ENCODE measurements around the gene VLDLR. TPM values are rescaled to one million over a fixed set of nuclear protein-coding genes. Genes with fewer than 3 reads are reported as not detected.

The VLDLR gene
- total and polyA plus RNA-seq, 2 of the 13 experiments (the other 11 are each of a cell fraction or from before 2014, with no cell fraction given) = 3.4 to 10.5 TPM

DNA sequence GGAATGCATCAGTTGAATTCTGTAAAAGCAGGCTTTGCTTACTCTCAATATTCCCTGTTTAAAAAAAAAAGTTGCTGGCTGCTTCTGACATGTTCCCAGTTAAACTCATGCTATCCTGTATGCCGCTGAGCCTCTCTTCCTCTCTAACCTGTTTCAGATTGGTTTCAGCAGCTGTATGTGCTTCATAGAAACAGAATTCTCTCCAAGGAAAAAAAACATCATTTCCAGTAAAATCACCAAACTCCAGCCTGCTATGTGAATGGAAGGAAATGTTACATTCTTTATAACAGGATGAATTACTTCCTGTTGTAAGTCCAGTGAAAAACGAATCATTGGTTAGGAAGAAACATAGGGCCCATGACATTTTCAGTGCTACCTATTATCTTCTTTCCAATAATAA is 70.0 kb downstream of the VLDLR start:
- DNase-seq (ENCODE audit: low spot score) = no peak
- H3K36me3 ChIP-seq (replicated peaks in 1 of 2; ENCODE audit: control insufficient read depth in 1 of 2, insufficient read depth in 2 of 2, low read length in 2 of 2) = no peaks in the 10 kb centered on the region
- H3K27me3 ChIP-seq (ENCODE audit: control insufficient read depth in 1 of 2, insufficient read depth in 2 of 2, low read length in 2 of 2) = no peaks in the 10 kb centered on the region
- H3K9ac ChIP-seq (ENCODE audit: insufficient read depth, low read depth, low read length) = no peak overlapping the region
- ChIA-PET CTCF (ENCODE audit: low intra/inter-chr PET ratio, low total read pairs) (no interaction called here), POLR2A (no interaction called here)
- H3K4me1 ChIP-seq (ENCODE audit: insufficient read depth, low read length) = no peaks in the 10 kb centered on the region
- no peak overlapping the region for H3K4me3 ChIP-seq (replicated peaks in 1 of 3; ENCODE audit: insufficient read depth in 1 of 3, low read depth in 2 of 3, low read length in 3 of 3)
- no peaks in the 10 kb centered on the region for H3K79me2 ChIP-seq (ENCODE audit: insufficient read depth, low read length)
- no peak overlapping the region for H3K27ac ChIP-seq (ENCODE audit: extremely low read length, insufficient read depth, low read length)
- no peak for FAIRE-seq
- H3K4me2 ChIP-seq (ENCODE audit: low read depth, low read length) = no peak overlapping the region
- no peaks in the 10 kb centered on the region for H4K20me1 ChIP-seq (ENCODE audit: insufficient read depth, low read length)
- no peak for TF ChIP-seq CREB1 (IDR thresholded peaks at IDR 0.05)
- TF ChIP-seq CREB1 (CRISPR knock-in tag; IDR thresholded peaks at IDR 0.05) = no peak
- 86% methylated on average over 2 of the region's 2 CpGs for WGBS (ENCODE audit: low lambda C conversion rate)
- H3K9me3 ChIP-seq (ENCODE audit: low read length) = no peaks in the 10 kb centered on the region
- in situ Hi-C loops (cut with HindIII; ENCODE audit: extremely low pct_ligation_motif_present, low pct_unique_long_range_greater_than_20kb) (no loop called here), intact Hi-C loops (cut with micrococcal nuclease; ENCODE audit: unreplicated experiment) (no loop called here)
- no TSS peak for BruUV-seq (replicated peaks)
- no peak for ATAC-seq
- H2AFZ ChIP-seq (ENCODE audit: low read length) = no peak overlapping the region

- BruUV-seq (replicated peaks) = no TSS peak
- no peak overlapping the region for H3K4me2 ChIP-seq (ENCODE audit: low read depth, low read length)
- H3K36me3 ChIP-seq (replicated peaks in 1 of 2; ENCODE audit: control insufficient read depth in 1 of 2, insufficient read depth in 2 of 2, low read length in 2 of 2) = no peaks in the 10 kb centered on the region
- in situ Hi-C loops (cut with HindIII; ENCODE audit: extremely low pct_ligation_motif_present, low pct_unique_long_range_greater_than_20kb) = no loop called here
- no peak overlapping the region for H3K9ac ChIP-seq (ENCODE audit: insufficient read depth, low read depth, low read length)
- CTCF ChIA-PET (ENCODE audit: low intra/inter-chr PET ratio, low total read pairs) = no interaction called here
- no peak for TF ChIP-seq ZBTB7B (CRISPR knock-in tag; IDR thresholded peaks at IDR 0.05)
- no peak for TF ChIP-seq ZNF782 (CRISPR knock-in tag; IDR thresholded peaks at IDR 0.05; ENCODE audit: borderline replicate concordance)
- no peak for TF ChIP-seq MAFK (conservative IDR thresholded peaks at IDR 0.05 in 1 of 2, IDR thresholded peaks at IDR 0.05 in 1 of 2; ENCODE audit: low read length in 2 of 2)
- TF ChIP-seq ZBTB49 (CRISPR knock-in tag; IDR thresholded peaks at IDR 0.05; ENCODE audit: borderline replicate concordance) = no peak
- TF ChIP-seq ZFAT (CRISPR knock-in tag; conservative IDR thresholded peaks at IDR 0.05) = no peak
- TF ChIP-seq SOX6 (IDR thresholded peaks at IDR 0.05) = no peak
- TF ChIP-seq SOX6 (CRISPR knock-in tag; IDR thresholded peaks at IDR 0.05) = no peak
- no peak for TF ChIP-seq BRCA1 (CRISPR knock-in tag; IDR thresholded peaks at IDR 0.05)
- TF ChIP-seq KMT2B (CRISPR knock-in tag; IDR thresholded peaks at IDR 0.05) = no peak
- no peak for TF ChIP-seq SKI (IDR thresholded peaks at IDR 0.05; ENCODE audit: partially characterized antibody)
- no peak for TF ChIP-seq KDM4B (CRISPR knock-in tag; IDR thresholded peaks at IDR 0.05)
- TF ChIP-seq NR3C1 (CRISPR knock-in tag; IDR thresholded peaks at IDR 0.05) = no peak
- TF ChIP-seq ZNF737 (CRISPR knock-in tag; IDR thresholded peaks at IDR 0.05; ENCODE audit: borderline replicate concordance) = no peak
- ATAC-seq = no peak
- no peak for DNase-seq (ENCODE audit: low spot score)
- no peak for FAIRE-seq
- H3K9me3 ChIP-seq (ENCODE audit: low read length) = no peaks in the 10 kb centered on the region
- POLR2A ChIA-PET = no interaction called here
- H3K4me1 ChIP-seq (ENCODE audit: insufficient read depth, low read length) = no peaks in the 10 kb centered on the region
- intact Hi-C loops (cut with micrococcal nuclease; ENCODE audit: unreplicated experiment) = no loop called here
- no peak overlapping the region for H3K27ac ChIP-seq (ENCODE audit: extremely low read length, insufficient read depth, low read length)
- no peak overlapping the region for H3K4me3 ChIP-seq (replicated peaks in 1 of 3; ENCODE audit: insufficient read depth in 1 of 3, low read depth in 2 of 3, low read length in 3 of 3)
- H4K20me1 ChIP-seq (ENCODE audit: insufficient read depth, low read length) = no peaks in the 10 kb centered on the region
- H2AFZ ChIP-seq (ENCODE audit: low read length) = no peak overlapping the region
- no peaks in the 10 kb centered on the region for H3K79me2 ChIP-seq (ENCODE audit: insufficient read depth, low read length)
- no peaks in the 10 kb centered on the region for H3K27me3 ChIP-seq (ENCODE audit: control insufficient read depth in 1 of 2, insufficient read depth in 2 of 2, low read length in 2 of 2)
- 95% methylated on average over 3 of the region's 3 CpGs for WGBS (ENCODE audit: low lambda C conversion rate)
Measured at GRCh38 chr9:2693056-2693455, 71.5 kb downstream of the VLDLR start.
